AG04450 (cell line): ENCODE measurements around the gene ELF4. TPM values are rescaled to one million over a fixed set of nuclear protein-coding genes. Genes with fewer than 3 reads are reported as not detected.

Experiments
- CTCF ChIA-PET: fragments of 300-600, 350-600 bp; formaldehyde crosslinking; extraction: SDS; loops from one replicate; lab custom pipeline; 2022; ENCODE audit warnings: antibody characterized with exemption, inconsistent platforms; lab: Charles Lee
- POLR2A ChIA-PET: fragments of 350-600 bp; formaldehyde crosslinking; extraction: SDS; loops from one replicate; lab custom pipeline; 2021; ENCODE audit warnings: antibody characterized with exemption, inconsistent platforms; lab: Yijun Ruan, JAX
- DNase-seq: peaks from one replicate; pipeline ENCODE4 v3.0.0-alpha.2; 2011; ENCODE audit warnings: low read depth, low spot score
- H3K27ac ChIP-seq: one replicate; pipeline ENCODE4 v1.5.1; 2012; ENCODE audit warnings: low read depth, low read length, control low read depth
- H3K27me3 ChIP-seq: one replicate; pipeline ENCODE4 v1.6.0; 2012; ENCODE audit warnings: low read length; ENCODE audit not compliant: control insufficient read depth, insufficient read depth
- H3K4me3 ChIP-seq: 2 replicates; pipeline ENCODE4 v1.5.1; 2011; ENCODE audit warnings: mild to moderate bottlenecking, low read depth, low read length, control low read depth
- H3K9me3 ChIP-seq: 2 replicates; pipeline ENCODE4 v1.5.1; 2012; ENCODE audit warnings: low read length; ENCODE audit not compliant: control insufficient read depth, insufficient read depth
- polyA plus RNA-seq: library from polyadenylated mRNA; depleted of rRNA; stranded (reverse); fragments of >200 nt; gene quantifications from 2 replicates; pipeline ENCODE4 v1.2.3, GENCODE V29; 2011
- TF ChIP-seq, protein P1 (sequence below): IDR thresholded peaks from 2 replicates; pipeline ENCODE4 v1.5.1; 2011; ENCODE audit warnings: low read depth, low read length, control low read depth, inconsistent platforms

ELF4 gene
- polyA plus RNA-seq, 1 experiment: 17.7 TPM

DNA sequence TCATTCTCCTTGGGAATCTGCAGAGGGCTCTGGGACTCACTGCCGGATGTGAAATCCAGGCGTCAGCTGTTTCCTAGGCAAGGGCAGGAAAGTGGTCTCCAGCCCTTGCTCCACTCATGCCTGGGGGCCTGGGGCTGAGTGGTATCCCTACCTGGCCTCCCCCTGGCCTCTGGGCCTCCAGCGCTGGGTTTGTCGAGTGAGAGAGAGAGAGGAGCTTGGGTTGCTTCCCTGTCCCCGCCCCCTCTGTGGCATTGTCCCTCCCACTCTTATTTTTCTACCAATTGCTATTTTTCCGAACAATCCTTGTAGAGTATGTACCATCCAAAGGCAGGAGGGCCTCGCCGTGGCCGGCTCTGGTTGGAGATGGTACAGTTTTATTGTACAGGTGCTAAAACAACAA lies 53.1 kb downstream of the ELF4 start:
- TF ChIP-seq, protein P1, sequence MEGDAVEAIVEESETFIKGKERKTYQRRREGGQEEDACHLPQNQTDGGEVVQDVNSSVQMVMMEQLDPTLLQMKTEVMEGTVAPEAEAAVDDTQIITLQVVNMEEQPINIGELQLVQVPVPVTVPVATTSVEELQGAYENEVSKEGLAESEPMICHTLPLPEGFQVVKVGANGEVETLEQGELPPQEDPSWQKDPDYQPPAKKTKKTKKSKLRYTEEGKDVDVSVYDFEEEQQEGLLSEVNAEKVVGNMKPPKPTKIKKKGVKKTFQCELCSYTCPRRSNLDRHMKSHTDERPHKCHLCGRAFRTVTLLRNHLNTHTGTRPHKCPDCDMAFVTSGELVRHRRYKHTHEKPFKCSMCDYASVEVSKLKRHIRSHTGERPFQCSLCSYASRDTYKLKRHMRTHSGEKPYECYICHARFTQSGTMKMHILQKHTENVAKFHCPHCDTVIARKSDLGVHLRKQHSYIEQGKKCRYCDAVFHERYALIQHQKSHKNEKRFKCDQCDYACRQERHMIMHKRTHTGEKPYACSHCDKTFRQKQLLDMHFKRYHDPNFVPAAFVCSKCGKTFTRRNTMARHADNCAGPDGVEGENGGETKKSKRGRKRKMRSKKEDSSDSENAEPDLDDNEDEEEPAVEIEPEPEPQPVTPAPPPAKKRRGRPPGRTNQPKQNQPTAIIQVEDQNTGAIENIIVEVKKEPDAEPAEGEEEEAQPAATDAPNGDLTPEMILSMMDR: no peak

DNA sequence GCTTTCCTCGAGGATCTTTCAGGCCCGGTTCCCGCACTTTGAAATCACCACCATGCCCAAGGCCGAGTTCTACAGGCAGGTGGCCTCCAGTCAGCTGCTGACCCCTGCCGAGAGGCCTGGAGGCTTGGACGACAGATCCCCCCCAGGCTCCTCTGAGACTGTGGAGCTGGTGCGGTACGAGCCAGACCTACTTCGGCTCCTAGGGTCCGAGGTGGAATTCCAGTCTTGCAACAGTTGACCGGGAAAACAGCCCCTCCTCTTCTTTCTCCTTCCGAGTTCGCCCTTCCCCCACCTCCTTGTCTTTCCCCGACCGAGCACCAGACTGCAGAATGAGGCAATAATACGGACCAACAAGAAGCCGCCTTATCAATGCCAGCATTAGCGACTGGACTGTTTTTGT lies 54.4 kb downstream of the ELF4 start:
- POLR2A ChIA-PET: no interaction called here
- Histone ChIP-seq H3K4me3 (no peak overlapping the region), H3K27me3 (no peaks in the 10 kb centered on the region), H3K9me3 (no peaks in the 10 kb centered on the region), H3K27ac (no peak overlapping the region)
- CTCF ChIA-PET: interaction anchor here (0.7 kb wide), 1 partner anchor 27 kb away, joined by 5 read pairs; no protein-coding TSS in a partner anchor
- DNase-seq: no peak
- TF ChIP-seq, protein P1: no peak

More for the DNA sequence above, 53.1 kb downstream of the ELF4 start:
- CTCF ChIA-PET: interaction anchor here (1.1 kb wide), 1 partner anchor 132 kb away, joined by 3 read pairs; no protein-coding TSS in a partner anchor
- POLR2A ChIA-PET: no interaction called here
- Histone ChIP-seq H3K4me3 (no peak overlapping the region), H3K9me3 (no peaks in the 10 kb centered on the region), H3K27me3 (no peaks in the 10 kb centered on the region), H3K27ac (no peak overlapping the region)
- no peak for DNase-seq

DNA sequence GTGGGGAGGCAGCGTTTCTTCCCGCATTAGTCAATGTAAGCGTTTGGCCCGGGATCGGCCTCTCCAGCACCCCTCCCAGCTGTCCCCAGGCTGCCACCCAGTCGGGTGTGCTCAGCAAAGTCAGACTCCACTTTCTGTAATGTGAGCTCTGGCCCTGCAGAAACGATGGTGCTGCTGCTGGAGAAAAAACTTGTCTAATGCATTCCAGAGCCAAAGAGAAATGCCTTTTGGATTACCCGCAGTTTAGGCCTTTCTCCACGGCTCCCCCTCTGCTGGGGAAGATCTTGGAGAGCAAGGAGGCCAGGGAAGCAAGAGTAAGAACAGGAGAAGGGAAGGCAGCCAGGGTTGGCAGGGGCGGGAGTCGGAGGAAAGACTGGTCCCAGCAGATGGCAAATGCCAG lies 55.2 kb downstream of the ELF4 start:
- Histone ChIP-seq H3K27ac (peak overlapping the region; percentile 52), H3K4me3 (no peak overlapping the region), H3K9me3 (no peaks in the 10 kb centered on the region), H3K27me3 (no peaks in the 10 kb centered on the region)
- ChIA-PET CTCF (interaction anchor here (0.7 kb wide), 1 partner anchor 26 kb away, joined by 5 read pairs; no protein-coding TSS in a partner anchor), POLR2A (no interaction called here)
- TF ChIP-seq, protein P1: peak; percentile 29; the same call in 1 of the 2 replicates
- DNase-seq: no peak

DNA sequence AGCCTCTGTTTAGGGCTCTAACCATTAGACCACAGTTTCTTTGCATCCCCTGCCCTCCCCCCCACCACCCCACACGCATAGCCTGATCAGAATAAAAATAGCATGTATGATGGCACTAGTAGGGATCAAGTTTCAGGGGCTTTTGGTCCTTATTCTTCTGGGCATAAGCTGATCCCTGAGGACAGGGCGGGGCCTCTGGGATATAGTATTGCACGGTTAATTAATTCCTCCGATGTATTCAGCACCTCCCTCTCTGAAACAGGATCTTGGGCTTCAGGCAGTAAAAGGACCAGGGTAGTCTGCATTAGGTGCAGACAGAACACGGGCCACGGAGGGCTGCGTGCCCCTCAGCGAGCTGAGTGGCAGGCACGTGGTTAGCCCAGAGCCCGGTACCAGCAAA lies 57.1 kb downstream of the ELF4 start:
- no peaks in the 10 kb centered on the region for H3K27me3 ChIP-seq
- no peak overlapping the region for H3K4me3 ChIP-seq
- no peaks in the 10 kb centered on the region for H3K9me3 ChIP-seq
- TF ChIP-seq, protein P1: no peak
- H3K27ac ChIP-seq: no peak overlapping the region
- no peak for DNase-seq
- CTCF ChIA-PET: interaction anchor here (1.8 kb wide), 1 partner anchor 128 kb away, joined by 7 read pairs; no protein-coding TSS in a partner anchor
- POLR2A ChIA-PET: no interaction called here

DNA sequence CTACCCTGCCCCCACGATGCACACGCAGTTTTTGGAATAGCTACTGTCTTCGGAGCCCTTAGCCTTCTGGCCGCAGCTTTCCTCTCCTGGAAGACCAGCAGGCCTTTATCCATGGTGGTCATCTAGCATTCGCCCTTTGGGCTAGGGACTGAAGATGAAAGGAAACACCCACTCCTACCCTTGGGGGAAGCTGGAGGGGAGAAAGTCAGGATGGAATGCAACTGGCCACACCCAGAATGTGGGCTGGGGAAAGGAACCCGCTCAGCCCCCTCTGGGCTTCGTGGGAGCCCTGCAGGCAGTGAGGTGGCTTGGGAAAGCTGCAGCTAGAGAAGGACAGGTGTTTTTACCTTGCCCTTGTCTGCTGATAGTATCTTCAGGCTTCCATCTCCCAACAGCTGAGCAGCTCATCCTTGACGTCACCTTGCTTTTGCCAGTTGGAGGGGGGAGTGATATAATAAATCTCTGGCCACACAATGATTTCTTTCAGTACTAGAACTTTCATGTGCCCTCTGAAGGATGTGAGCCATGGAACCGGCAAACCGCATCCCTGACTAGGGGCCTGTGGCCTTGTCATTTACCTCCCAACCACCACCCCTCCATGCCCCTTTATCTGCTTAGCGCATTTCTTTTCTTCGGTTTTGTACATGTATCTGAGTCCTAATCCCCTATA lies 59.0 kb downstream of the ELF4 start:
- POLR2A ChIA-PET: no interaction called here
- TF ChIP-seq, protein P1: no peak
- Histone ChIP-seq H3K27me3 (no peaks in the 10 kb centered on the region), H3K4me3 (no peak overlapping the region), H3K27ac (no peak overlapping the region), H3K9me3 (no peaks in the 10 kb centered on the region)
- DNase-seq: no peak
- CTCF ChIA-PET: interaction anchor here (0.9 to 1.7 kb wide), 2 partner anchors 9 to 23 kb away, joined by 4 to 5 read pairs; no protein-coding TSS in a partner anchor
